ENCODE data around the gene SCYL1.

The SCYL1 gene

DNA sequence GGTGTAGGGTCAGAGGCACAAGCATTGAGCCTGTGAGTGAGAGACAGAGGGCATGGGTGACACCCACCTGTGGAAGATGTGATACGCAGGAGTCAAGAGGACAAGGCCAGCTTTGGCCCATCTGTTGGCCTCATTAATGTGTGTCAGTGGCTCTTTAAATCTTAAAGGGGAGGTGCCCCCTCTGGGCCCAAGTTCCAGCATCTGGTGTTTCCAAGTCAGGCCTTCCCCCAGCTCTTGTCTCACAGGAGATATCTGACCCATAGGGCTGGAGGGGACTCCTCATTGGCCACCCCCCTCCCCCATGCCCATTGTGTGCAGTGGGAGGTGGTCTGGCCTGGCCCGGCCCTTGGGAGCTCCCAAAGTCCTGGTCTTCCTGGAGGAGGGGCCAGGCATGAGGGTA is 61.8 kb downstream of the SCYL1 start:
- no peak for DNase-seq
